Spinal cord (tissue), 10 donors: ENCODE results near the gene CPB1. TPM values are rescaled to one million over a fixed set of nuclear protein-coding genes. Genes with fewer than 3 reads are reported as not detected.
"Not testable (repeated sequence)": the region's sequence is repeated elsewhere in the genome, so short reads cannot be mapped to it uniquely, and the experiment has no call there.

ENCODE experiments used
- DNase-seq, 6 donors: peaks; one replicate each; pipeline versions ENCODE4 v3.0.0 to v3.0.0-alpha.2; 2013 to 2015; ENCODE audit warnings: low spot score in 6 of 6, low read depth in 4 of 6
- H3K27ac ChIP-seq: one replicate; pipeline ENCODE4 v1.5.1; 2013; ENCODE audit warnings: low read depth, low read length, control low read depth
- H3K27me3 ChIP-seq: one replicate; pipeline ENCODE4 v1.6.1; 2013; ENCODE audit warnings: low read length; ENCODE audit not compliant: control insufficient read depth, insufficient read depth
- H3K36me3 ChIP-seq: one replicate; pipeline ENCODE4 v1.6.1; 2013; ENCODE audit warnings: low read length; ENCODE audit not compliant: control insufficient read depth, insufficient read depth
- H3K4me1 ChIP-seq: one replicate; pipeline ENCODE4 v1.6.1; 2013; ENCODE audit warnings: low read length; ENCODE audit not compliant: control insufficient read depth, insufficient read depth
- H3K4me3 ChIP-seq: one replicate; pipeline ENCODE4 v1.5.1; 2013; ENCODE audit warnings: low read depth, low read length, control low read depth
- H3K9me3 ChIP-seq: one replicate; pipeline ENCODE4 v1.6.1; 2013; ENCODE audit warnings: low read length; ENCODE audit not compliant: control insufficient read depth, insufficient read depth
- WGBS: methylation state at CpG from one replicate; pipeline ENCODE4 v1.1.5; 2013; ENCODE audit warnings: missing lambda C conversion rate; ENCODE audit not compliant: insufficient coverage; 5-methylcytosine and 5-hydroxymethylcytosine counted together
- long read RNA-seq, 4 donors: transcript quantifications; one replicate each; lab custom pipeline, GENCODE V29; 2026
- polyA plus RNA-seq, 2 donors: library from polyadenylated mRNA; unstranded; fragments of 120-200 nt; gene quantifications; one replicate each; pipeline ENCODE4 v1.2.1, GENCODE V29; 2013; ENCODE audit not compliant: insufficient read length in 2 of 2
- total RNA-seq, 2 donors: library from RNA; depleted of rRNA in 1 of 2; stranded (reverse); fragments of 120-200 nt in 1 of 2; fragments of >200 nt in 1 of 2; gene quantifications; one replicate each; pipeline versions ENCODE4 v1.2.3 to v1.2.4, GENCODE V29; 2013 to 2014
- donor health status: healthy.

CPB1 gene
- total RNA-seq (under 1 TPM; 0.17 to 0.30 TPM), polyA plus RNA-seq (under 1 TPM in 1 of 2 donors, not detected in 1; 0.19 TPM)
- long read RNA-seq, donor 1, result 0 reads
- long read RNA-seq, donor 2, result 0 reads
- long read RNA-seq, donor 3, result 0 reads
- long read RNA-seq, donor 4, result 0 reads

DNA sequence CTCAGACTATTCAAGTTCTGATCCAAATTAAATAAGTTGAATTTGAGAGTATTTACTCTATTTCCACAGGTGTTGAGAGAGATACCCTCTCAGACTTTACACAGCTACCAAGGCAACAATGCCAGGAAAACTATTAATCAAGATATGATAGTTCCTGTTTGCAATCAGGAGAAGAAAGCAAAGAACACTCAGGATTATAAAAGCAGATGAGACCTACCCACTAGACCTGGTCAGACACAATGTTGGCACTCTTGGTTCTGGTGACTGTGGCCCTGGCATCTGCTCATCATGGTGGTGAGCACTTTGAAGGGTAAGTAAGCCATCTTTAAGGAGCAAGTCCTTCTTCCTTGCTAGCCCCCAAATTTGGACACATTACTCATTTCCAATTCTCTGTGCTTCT, at the start of gene CPB1:
Gene CPB1, plus strand, starts transcription at position 227 of the 400 bp plus-strand sequence. Its CDS starts 13 bp downstream, at position 240.
- H3K36me3 ChIP-seq, result no peaks in the 10 kb centered on the region
- no peaks in the 10 kb centered on the region for H3K27me3 ChIP-seq
- H3K9me3 ChIP-seq, result no peaks in the 10 kb centered on the region
- DNase-seq, result no peak
- H3K4me1 ChIP-seq, result no peaks in the 10 kb centered on the region
- H3K4me3 ChIP-seq, result no peak within 1 kb of the TSS
- H3K27ac ChIP-seq, result no peak within 1 kb of the TSS

- no peaks in the 10 kb centered on the region for H3K27me3 ChIP-seq
- H3K4me1 ChIP-seq, result no peaks in the 10 kb centered on the region
- DNase-seq, result no peak
- 97% methylated on average over 3 of the region's 3 CpGs for WGBS
- H3K4me3 ChIP-seq, result no peak overlapping the region
- no peaks in the 10 kb centered on the region for H3K36me3 ChIP-seq
- H3K27ac ChIP-seq, result no peak overlapping the region
- no peaks in the 10 kb centered on the region for H3K9me3 ChIP-seq
Observed at GRCh38 chr3:148778926-148779325, 48.7 kb upstream of the CPB1 start.

DNA sequence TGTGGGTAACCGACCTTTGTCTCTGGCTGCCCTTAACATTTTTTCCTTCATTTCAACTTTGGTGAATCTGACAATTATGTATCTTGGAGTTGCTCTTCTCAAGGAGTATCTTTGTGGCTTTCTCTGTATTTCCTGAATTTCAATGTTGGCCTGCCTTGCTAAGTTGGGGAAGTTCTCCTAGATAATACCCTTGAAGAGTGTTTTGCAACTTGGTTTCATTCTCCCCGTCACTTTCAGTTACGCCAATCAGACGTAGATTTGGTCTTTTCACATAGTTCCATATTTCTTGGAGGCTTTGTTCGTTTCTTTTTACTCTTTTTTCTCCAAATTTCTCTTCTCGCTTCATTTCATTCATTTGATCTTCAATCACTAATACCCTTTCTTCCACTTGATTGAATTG, 42.6 kb upstream of the CPB1 start:
- not testable (repeated sequence) for DNase-seq, H3K4me3 ChIP-seq, H3K4me1 ChIP-seq, H3K27ac ChIP-seq, H3K27me3 ChIP-seq, H3K36me3 ChIP-seq, H3K9me3 ChIP-seq
- 84% methylated on average over 5 of the region's 6 CpGs for WGBS

DNA sequence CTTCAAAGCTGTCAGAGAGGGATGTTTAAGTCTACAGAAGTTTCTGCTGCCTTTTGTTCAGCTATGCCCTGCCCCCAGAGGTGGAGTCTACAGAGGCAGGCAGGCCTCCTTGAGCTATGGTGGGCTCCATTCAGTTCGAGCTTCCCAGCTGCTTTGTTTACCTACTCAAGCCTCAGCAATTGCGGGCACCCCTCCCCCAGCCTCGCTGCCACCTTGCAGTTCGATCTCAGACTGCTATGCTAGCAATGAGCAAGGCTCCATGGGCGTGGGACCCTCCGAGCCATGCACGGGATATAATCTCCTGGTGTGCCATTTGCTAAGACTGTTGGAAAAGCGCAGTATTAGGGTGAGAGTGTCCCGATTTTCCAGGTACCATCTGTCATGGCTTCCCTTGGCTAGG, 41.5 kb upstream of the CPB1 start:
- H3K27ac ChIP-seq, result not testable (repeated sequence)
- 97% methylated on average over 9 of the region's 9 CpGs for WGBS

GRCh38 chr3:148789146-148789545, 38.5 kb upstream of the CPB1 start:
- peak in 2 of 6 donors; percentile 45 to 75 for DNase-seq
- Histone ChIP-seq H3K9me3 (no peaks in the 10 kb centered on the region), H3K27ac (no peak overlapping the region), H3K4me3 (no peak overlapping the region), H3K27me3 (no peaks in the 10 kb centered on the region), H3K36me3 (no peaks in the 10 kb centered on the region), H3K4me1 (no peaks in the 10 kb centered on the region)
- 31% methylated on average over 2 of the region's 6 CpGs for WGBS

More for the DNA sequence above, 41.5 kb upstream of the CPB1 start:
- H3K27me3 ChIP-seq, H3K4me3 ChIP-seq, H3K36me3 ChIP-seq, DNase-seq, H3K4me1 ChIP-seq, H3K9me3 ChIP-seq: not testable (repeated sequence)

DNA sequence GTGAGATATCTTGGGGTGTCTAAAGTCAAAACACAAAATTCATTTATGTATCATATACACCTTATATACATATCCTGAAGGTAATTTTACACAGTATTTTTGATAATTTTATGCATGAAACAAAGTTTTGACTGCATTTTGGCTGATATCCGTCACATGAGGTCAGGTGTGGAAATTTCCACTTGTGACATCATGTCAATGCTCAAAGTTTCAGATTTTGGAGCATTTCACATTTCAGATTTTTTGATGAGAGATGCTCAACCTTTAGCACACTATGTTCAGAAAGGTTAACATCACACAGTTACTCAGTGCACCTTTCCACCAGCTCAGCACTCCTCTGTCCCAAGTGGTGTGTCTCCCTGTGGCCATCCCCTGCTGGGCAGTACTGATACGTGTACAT, 37.7 kb upstream of the CPB1 start:
- WGBS, result 100% methylated on average over 1 of the region's 2 CpGs

GRCh38 chr3:148790370-148790769, 37.2 kb upstream of the CPB1 start:
- Histone ChIP-seq H3K36me3 (no peaks in the 10 kb centered on the region), H3K27ac (peak overlapping the region; percentile 61), H3K27me3 (no peaks in the 10 kb centered on the region), H3K4me3 (no peak overlapping the region), H3K9me3 (no peaks in the 10 kb centered on the region), H3K4me1 (no peaks in the 10 kb centered on the region)
- WGBS, result no CpG with 5 or more reads among the region's 2 CpGs
- DNase-seq, result no peak

More for the DNA sequence above, 37.7 kb upstream of the CPB1 start:
- no peak for DNase-seq
- Histone ChIP-seq H3K27me3 (no peaks in the 10 kb centered on the region), H3K4me1 (no peaks in the 10 kb centered on the region), H3K36me3 (no peaks in the 10 kb centered on the region), H3K9me3 (no peaks in the 10 kb centered on the region), H3K4me3 (no peak overlapping the region), H3K27ac (peak overlapping the region; percentile 61)

- H3K9me3 ChIP-seq, result no peaks in the 10 kb centered on the region
- no peaks in the 10 kb centered on the region for H3K4me1 ChIP-seq
- H3K27me3 ChIP-seq, result no peaks in the 10 kb centered on the region
- peak in 4 of 6 donors; percentile 43 to 85 (median 61) for DNase-seq
- H3K36me3 ChIP-seq, result no peaks in the 10 kb centered on the region
- 26% methylated on average over 5 of the region's 6 CpGs for WGBS
- peak overlapping the region; percentile 61 for H3K27ac ChIP-seq
- no peak overlapping the region for H3K4me3 ChIP-seq
Observed at GRCh38 chr3:148790851-148791735, 36.5 kb upstream of the CPB1 start.

GRCh38 chr3:148791920-148792319, 35.7 kb upstream of the CPB1 start:
- H3K27ac ChIP-seq, result peak overlapping the region; percentile 61
- peak in 2 of 6 donors; percentile 18 to 71 for DNase-seq

GRCh38 chr3:148792516-148792915, 35.1 kb upstream of the CPB1 start:
- WGBS, result no CpG with 5 or more reads among the region's 1 CpG
- no peaks in the 10 kb centered on the region for H3K27me3 ChIP-seq
- peak in 2 of 6 donors; percentile 32 to 38 for DNase-seq
- H3K9me3 ChIP-seq, result no peaks in the 10 kb centered on the region
- H3K4me3 ChIP-seq, result no peak overlapping the region
- no peaks in the 10 kb centered on the region for H3K36me3 ChIP-seq
- no peaks in the 10 kb centered on the region for H3K4me1 ChIP-seq
- H3K27ac ChIP-seq, result no peak overlapping the region

More at GRCh38 chr3:148791920-148792319, 35.7 kb upstream of the CPB1 start:
- H3K27me3 ChIP-seq, result no peaks in the 10 kb centered on the region
- no peaks in the 10 kb centered on the region for H3K4me1 ChIP-seq
- no peaks in the 10 kb centered on the region for H3K36me3 ChIP-seq
- H3K9me3 ChIP-seq, result no peaks in the 10 kb centered on the region
- H3K4me3 ChIP-seq, result no peak overlapping the region
- WGBS, result no CpG with 5 or more reads among the region's 1 CpG
